Activated B cell treated with CpG ODN at 0.5 μM for 24 hours (primary cell): Measurements from ENCODE around the gene ARMH3. TPM values are rescaled to one million over a fixed set of nuclear protein-coding genes. Genes with fewer than 3 reads are reported as not detected.
A peak's percentile ranks its signal among the peaks of the same experiment; 100 is the strongest.
"Not testable (repeated sequence)": the region's sequence is repeated elsewhere in the genome, so short reads cannot be mapped to it uniquely, and the experiment has no call there.

Source experiments
- ATAC-seq: fragments of 200-7000 bp; cut with Tn5 transposase; one replicate; pipeline ENCODE4 v1.10.0; 2021; ENCODE audit warnings: low read depth, mild to moderate bottlenecking, moderate library complexity
- CTCF ChIA-PET: fragments of 350-600 bp; sonication (Branson Sonifier 250); formaldehyde crosslinking; loops from one replicate; lab custom pipeline; 2021; ENCODE audit warnings: antibody characterized with exemption; lab: Charles Lee
- POLR2A ChIA-PET: fragments of 350-600 bp; sonication (Branson Sonifier 250); formaldehyde crosslinking; loops from one replicate; lab custom pipeline; 2021; ENCODE audit warnings: antibody characterized with exemption; lab: Charles Lee
- DNase-seq: peaks from one replicate; pipeline ENCODE4 v3.0.0; 2022
- H3K27ac Mint-ChIP-seq: one replicate; pipeline ENCODE4 v1.8.0; 2020; ENCODE audit warnings: mixed read lengths
- H3K27me3 Mint-ChIP-seq: one replicate; pipeline ENCODE4 v1.8.0; 2021; ENCODE audit warnings: mixed read lengths
- H3K36me3 Mint-ChIP-seq: one replicate; pipeline ENCODE4 v1.8.0; 2021; ENCODE audit warnings: low read depth, mixed read lengths
- H3K4me1 Mint-ChIP-seq: one replicate; pipeline ENCODE4 v1.8.0; 2021; ENCODE audit warnings: mixed read lengths
- H3K4me3 Mint-ChIP-seq: one replicate; pipeline ENCODE4 v1.8.0; 2020; ENCODE audit warnings: mild to moderate bottlenecking, mixed read lengths
- H3K9me3 Mint-ChIP-seq: one replicate; pipeline ENCODE4 v1.8.0; 2020; ENCODE audit warnings: mixed read lengths
- CTCF ChIP-seq: fragments of 200-600 bp; IDR thresholded peaks from one replicate; pipeline ENCODE4 v1.8.0; 2022; ENCODE audit warnings: antibody characterized with exemption, mild to moderate bottlenecking
- intact Hi-C: fragments of 100-400 bp; cut with micrococcal nuclease; formaldehyde crosslinking; loops from one replicate; pipeline ENCODE4 v1.15.1; 2024
- total RNA-seq: library from RNA; stranded (reverse); gene quantifications from 2 replicates; pipeline ENCODE4 v1.2.3, GENCODE V29; 2022

The ARMH3 gene
- total RNA-seq, 1 donor from 2014 or later, result 35.4 TPM

- POLR2A ChIA-PET, result interaction anchor here (0.9 to 4.0 kb wide), 7 partner anchors 10 to 282 kb away, joined by 3 to 22 read pairs (median 4); partner anchors contain the start of genes ARMH3 and NPM3
- DNase-seq (peak; percentile 32), ATAC-seq (peak; percentile 13)
- Mint-ChIP-seq H3K4me3 (peak overlapping the region; percentile 89), H3K27me3 (no peaks in the 10 kb centered on the region), H3K9me3 (no peaks in the 10 kb centered on the region), H3K36me3 (peaks cover 17% of the 10 kb centered on the region), H3K27ac (peak overlapping the region; percentile 79), H3K4me1 (peaks cover 24% of the 10 kb centered on the region)
- no peak for TF ChIP-seq CTCF
- CTCF ChIA-PET, result interaction anchor here (1.2 to 12.4 kb wide), 4 partner anchors 9 to 225 kb away, joined by 3 to 182 read pairs (median 4); partner anchors contain the start of gene KCNIP2
- intact Hi-C loops, result loop anchor here (1.0 to 2.0 kb wide), 7 partner anchors 9 to 437 kb away; partner anchors contain the start of genes ACTR1A, ARMH3, NPM3 and OGA
These were observed 9.8 kb upstream of the ARMH3 start for GRCh38 chr10:102065561-102066398.

DNA sequence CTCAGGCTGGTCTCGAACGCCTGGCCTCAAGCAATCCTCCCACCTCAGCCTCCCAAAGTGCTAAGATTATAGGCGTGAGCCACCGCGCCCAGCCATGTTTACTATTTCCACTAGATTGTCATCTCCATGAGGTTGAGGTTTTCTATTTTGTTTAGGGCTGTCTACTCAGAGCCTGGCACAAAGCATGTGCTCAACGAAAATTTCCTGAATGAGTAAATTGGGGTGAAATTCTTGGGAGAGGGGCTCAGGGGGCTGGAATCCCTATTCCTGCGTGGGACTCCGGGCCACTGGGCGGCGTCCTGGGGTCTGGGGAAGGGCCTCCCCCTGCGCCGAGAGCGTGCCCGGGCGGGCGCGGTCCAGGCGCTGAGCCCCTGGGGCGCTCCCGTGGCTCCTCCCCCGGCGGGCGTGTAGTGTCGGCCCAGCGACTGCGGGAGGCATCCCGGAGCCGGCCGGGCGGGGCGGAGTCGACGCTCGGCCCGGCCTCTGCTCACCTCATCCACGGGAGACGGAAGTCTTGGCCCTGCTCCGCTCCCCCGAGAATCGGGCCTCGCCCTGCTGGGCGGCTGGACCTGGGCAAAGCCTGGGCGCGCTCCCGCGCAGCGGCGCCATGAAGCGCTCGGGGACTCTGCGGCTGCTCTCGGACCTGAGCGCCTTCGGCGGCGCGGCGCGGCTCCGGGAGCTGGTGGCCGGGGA lies 9.0 kb upstream of the ARMH3 start, which contains the start of gene HPS6:
TSS of gene HPS6 (plus strand) at position 482 of the 693 bp plus-strand sequence. CDS start at position 608, 126 bp downstream.
- CTCF ChIA-PET, result interaction anchor here (1.2 to 12.4 kb wide), 3 partner anchors 55 to 224 kb away, joined by 3 to 182 read pairs (median 5); partner anchors contain the start of gene KCNIP2
- peak; percentile 88 for DNase-seq
- POLR2A ChIA-PET, result interaction anchor here (0.9 to 4.0 kb wide), 4 partner anchors 9 to 281 kb away, joined by 3 to 22 read pairs (median 8); partner anchors contain the start of genes ARMH3 and NPM3
- Mint-ChIP-seq H3K4me1 (peaks cover 24% of the 10 kb centered on the region), H3K27ac (peak within 1 kb of the TSS; percentile 90), H3K27me3 (no peaks in the 10 kb centered on the region), H3K9me3 (no peaks in the 10 kb centered on the region), H3K36me3 (peaks cover 17% of the 10 kb centered on the region), H3K4me3 (peak within 1 kb of the TSS; percentile 89)
- no peak for TF ChIP-seq CTCF
- intact Hi-C loops, result loop anchor here (1.0 to 2.0 kb wide), 7 partner anchors 9 to 438 kb away; partner anchors contain the start of genes ACTR1A, ARMH3, NPM3 and OGA
- peak; percentile 97 for ATAC-seq

- POLR2A ChIA-PET, result no interaction called here
- peak overlapping the region; percentile 85 for H3K4me3 Mint-ChIP-seq
- no peaks in the 10 kb centered on the region for H3K9me3 Mint-ChIP-seq
- intact Hi-C loops, result loop anchor here (2.0 kb wide), 2 partner anchors 224 to 438 kb away; partner anchors contain the start of genes ACTR1A and SUFU
- DNase-seq (no peak), ATAC-seq (no peak)
- H3K36me3 Mint-ChIP-seq, result peaks cover 17% of the 10 kb centered on the region
- CTCF ChIA-PET, result no interaction called here
- TF ChIP-seq CTCF, result no peak
- peak overlapping the region; percentile 90 for H3K27ac Mint-ChIP-seq
- H3K4me1 Mint-ChIP-seq, result peaks cover 24% of the 10 kb centered on the region
- H3K27me3 Mint-ChIP-seq, result no peaks in the 10 kb centered on the region
These were observed 8.5 kb upstream of the ARMH3 start for GRCh38 chr10:102064503-102064867.

DNA sequence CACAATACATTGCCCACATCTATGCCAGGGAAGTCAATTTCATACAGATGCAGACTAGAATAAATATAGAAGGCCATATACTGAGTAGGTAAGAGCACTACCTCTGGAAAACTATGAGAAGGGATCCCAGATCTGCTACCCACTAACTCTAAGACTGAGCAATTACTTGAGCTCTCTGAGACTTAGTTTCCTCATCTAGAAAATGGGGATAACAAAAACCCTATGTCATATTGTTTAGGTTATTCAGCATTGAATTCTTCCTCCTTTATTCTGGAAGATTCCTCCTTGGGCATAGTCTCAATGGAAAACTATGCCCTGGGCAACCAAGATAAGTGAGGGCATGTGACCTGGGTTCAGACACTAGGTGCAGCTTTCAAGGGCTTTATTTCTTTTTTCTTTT lies 4.0 kb upstream of the ARMH3 start:
- Mint-ChIP-seq H3K27me3 (no peaks in the 10 kb centered on the region), H3K4me3 (no peak overlapping the region), H3K4me1 (peaks cover 19% of the 10 kb centered on the region), H3K27ac (no peak overlapping the region), H3K36me3 (peaks cover 2% of the 10 kb centered on the region), H3K9me3 (no peaks in the 10 kb centered on the region)
- ATAC-seq, result no peak
- POLR2A ChIA-PET, result interaction anchor here (0.7 kb wide), 1 partner anchor 85 kb away, joined by 4 read pairs; no protein-coding TSS in a partner anchor
- intact Hi-C loops, result loop anchor here (10.0 kb wide), 1 partner anchor 365 kb away; the partner anchor contains the start of gene FBXW4
- CTCF ChIA-PET, result no interaction called here
- no peak for TF ChIP-seq CTCF
- DNase-seq, result no peak

DNA sequence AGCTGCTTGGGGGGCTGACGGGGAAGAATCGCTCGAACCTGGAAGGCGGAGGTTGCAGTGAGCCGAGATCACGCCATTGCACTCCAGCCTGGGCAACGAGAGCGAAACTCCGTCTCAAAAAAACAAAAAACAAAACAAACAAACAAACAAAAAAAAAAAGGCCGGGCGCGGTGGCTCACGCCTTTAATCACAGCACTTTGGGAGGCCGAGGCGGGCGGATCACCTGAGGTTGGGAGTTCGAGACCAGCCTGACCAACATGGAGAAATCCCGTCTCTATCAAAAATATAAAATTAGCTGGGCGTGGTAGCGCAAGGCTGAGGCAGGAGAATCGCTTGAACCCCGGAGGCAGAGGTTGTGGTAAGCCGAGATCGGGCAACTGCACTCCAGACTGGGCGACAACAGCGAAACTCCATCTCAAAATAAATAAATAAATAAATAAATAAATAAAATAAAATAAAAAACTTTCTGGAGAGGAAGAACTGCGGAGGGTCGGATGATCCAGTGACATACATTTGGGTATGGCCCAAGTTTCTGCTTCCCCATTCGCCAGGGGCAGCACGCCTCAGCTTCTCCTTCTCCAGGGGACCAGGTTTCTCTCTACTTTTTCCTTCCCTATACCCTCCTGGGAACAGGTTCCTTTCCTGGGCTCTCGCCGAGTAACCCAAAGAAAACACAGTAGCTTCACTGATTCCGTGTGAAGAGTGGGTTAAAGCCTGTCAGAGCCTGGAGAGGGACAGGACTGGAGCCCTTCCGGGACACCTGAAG lies 909 bp downstream of the ARMH3 start:
- ATAC-seq, H3K9me3 Mint-ChIP-seq, DNase-seq, H3K36me3 Mint-ChIP-seq, H3K27me3 Mint-ChIP-seq: not testable (repeated sequence)
- Mint-ChIP-seq H3K27ac (peak overlapping the region; percentile 91), H3K4me1 (peaks cover 47% of the 10 kb centered on the region), H3K4me3 (peak overlapping the region; percentile 94)
- POLR2A ChIA-PET, result interaction anchor here (0.8 to 2.4 kb wide), 7 partner anchors 11 to 467 kb away, joined by 3 to 14 read pairs (median 6); partner anchors contain the start of genes DPCD, HPS6, OGA and POLL
- CTCF ChIA-PET, result interaction anchor here (1.8 kb wide), 1 partner anchor 215 kb away, joined by 12 read pairs; no protein-coding TSS in a partner anchor
- intact Hi-C loops, result loop anchor here (10.0 kb wide), 1 partner anchor 360 kb away; the partner anchor contains the start of gene FBXW4
